Fibroblast of skin of right biceps (primary cell): ENCODE measurements around the gene DNAJB14.

ENCODE experiments used
- DNase-seq: peaks from one replicate; pipeline ENCODE4 v3.0.0-alpha.2; 2013

Gene DNAJB14

DNA sequence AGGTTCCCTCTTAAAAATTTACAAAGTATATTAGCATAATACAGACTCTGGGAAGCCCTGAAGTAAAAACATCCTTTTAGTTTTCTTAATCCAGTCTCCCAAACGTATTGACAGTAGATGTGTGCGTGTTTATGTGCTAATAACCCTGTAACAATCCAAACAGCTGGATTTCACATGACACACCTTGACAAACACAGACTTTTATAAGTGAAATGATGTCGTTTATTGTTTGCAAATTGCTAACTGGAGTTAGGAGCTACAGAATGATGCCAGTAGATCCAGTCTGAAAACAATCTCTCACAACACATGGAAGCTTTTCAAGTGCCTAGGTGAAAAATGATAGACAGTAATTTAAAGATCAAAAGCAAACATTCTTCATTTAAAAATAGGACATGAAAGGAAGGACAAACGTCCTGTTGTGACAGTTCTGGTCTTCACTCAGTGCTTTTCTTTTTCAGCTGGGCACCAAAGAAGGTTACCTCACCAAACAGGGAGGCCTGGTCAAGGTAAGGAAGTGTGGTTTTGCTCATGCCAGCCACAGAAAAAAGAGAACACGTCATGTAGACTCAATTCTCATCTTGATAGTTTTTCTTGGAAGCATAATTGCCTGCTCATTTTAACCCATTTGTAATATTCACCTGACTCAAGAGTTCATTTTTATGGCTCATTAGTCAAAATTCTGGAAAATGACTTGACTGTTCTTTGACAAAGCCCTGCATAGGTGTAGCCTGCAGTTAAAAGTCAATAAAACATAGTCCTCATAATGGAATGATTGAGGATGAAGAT lies 85.1 kb downstream of the DNAJB14 start:
- no peak for DNase-seq

- no peak for DNase-seq
Observed at GRCh38 chr4:99860521-99860920, 85.9 kb downstream of the DNAJB14 start.

DNA sequence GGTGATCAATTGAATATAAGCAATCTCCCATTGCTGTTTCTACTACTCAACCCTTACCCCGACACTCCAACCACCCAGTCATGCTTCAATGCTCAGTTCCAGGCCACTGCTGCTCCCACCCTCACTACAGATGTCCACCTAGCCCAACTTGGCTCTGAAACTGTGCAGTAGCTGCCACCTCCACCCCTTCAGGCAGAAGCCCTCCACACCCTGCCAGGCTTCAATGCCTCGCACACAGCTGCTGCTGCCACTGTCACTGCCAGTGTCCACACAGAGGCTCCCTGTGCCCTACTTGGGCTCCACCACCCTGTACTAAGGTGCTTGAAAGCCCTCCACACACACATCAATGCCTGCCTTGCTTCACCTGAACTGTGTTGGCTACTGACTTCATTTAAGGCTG lies 86.8 kb downstream of the DNAJB14 start:
- no peak for DNase-seq

DNA sequence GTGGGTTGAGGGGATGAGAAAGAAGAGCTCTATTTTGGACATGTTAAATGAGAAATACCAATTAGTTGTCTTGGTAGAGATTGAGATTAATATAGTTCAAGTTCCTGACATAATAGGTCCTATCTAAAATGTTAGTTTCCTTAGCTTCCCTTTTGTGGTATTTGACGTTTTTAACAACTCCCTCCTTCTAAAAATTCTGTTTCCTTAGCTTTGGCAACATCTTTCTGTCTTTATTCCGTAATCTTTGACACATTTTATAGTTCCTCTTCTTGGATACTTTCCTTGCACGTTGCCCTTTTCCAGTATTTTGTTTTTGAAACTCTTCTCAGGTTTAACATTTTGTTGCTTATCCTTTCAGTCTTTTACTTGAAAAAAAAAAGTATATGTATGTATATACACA lies 89.1 kb downstream of the DNAJB14 start:
- no peak for DNase-seq

DNA sequence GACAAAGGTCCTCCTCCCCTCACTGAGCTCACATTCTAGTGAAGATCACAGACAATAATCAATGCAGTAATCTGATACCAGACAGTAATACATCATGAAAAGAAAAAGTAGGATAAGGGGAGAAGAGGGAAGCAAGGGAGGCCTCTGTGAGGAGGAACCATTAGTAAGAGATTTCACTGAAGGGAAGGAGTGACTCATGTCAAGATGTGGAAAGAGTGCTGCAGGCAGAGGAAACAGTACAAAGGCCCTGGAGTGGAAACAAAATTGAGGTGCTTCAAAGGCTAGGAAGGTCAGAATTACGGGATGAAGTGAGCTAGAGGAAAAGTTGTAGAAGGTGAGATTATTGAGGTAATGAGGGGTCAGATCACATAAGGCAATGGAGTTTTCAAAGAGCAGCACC lies 90.3 kb downstream of the DNAJB14 start:
- peak; percentile 20 for DNase-seq

DNA sequence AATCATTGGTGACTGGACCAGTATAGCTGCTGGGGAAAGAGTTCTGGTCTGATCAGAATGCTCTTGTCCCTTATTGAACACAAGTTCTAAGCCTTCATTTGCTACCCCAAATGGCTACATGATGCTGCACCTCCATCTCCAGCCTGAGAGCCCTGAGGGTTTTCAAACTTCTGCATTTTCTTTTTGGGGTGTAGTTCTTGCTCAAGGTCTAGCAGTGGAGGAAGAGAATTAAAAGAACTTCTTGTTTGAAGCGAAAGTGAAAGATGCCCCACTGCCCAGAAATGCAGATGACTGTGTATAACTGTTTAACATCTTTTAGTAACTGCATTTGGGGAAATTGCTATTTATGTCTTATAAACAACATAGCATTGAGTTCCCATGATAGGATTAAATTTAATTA lies 90.7 kb downstream of the DNAJB14 start:
- no peak for DNase-seq

DNA sequence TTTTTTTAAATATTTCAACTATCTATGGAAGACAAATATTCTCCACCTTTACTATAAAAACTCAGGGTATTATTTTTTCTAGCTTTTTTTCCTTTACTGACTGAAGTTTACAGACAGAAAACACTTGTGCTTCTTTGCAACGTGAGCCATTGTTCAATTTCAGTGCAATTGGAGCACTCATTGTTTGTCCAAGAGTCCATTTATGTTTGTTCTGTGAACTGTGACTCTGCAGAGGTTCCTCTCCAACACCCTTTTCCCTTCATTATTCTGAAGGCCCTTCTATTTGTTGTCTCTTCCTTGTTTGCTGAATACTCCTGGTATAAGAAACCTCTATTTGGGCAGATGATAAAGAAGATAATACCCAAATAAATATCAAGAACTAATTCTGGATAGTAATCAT lies 92.4 kb downstream of the DNAJB14 start:
- DNase-seq = no peak

GRCh38 chr4:99853190-99853589 lies 93.2 kb downstream of the DNAJB14 start:
- DNase-seq = no peak

- DNase-seq = no peak
Observed at GRCh38 chr4:99852199-99852749, 94.1 kb downstream of the DNAJB14 start.

GRCh38 chr4:99848591-99849001 lies 97.8 kb downstream of the DNAJB14 start:
- no peak for DNase-seq

GRCh38 chr4:99847362-99847976 lies 98.9 kb downstream of the DNAJB14 start:
- DNase-seq = no peak

- DNase-seq = no peak
Observed at GRCh38 chr4:99846891-99847290, 99.5 kb downstream of the DNAJB14 start.
